ENCODE measurements around the gene MREG.

MREG gene

DNA sequence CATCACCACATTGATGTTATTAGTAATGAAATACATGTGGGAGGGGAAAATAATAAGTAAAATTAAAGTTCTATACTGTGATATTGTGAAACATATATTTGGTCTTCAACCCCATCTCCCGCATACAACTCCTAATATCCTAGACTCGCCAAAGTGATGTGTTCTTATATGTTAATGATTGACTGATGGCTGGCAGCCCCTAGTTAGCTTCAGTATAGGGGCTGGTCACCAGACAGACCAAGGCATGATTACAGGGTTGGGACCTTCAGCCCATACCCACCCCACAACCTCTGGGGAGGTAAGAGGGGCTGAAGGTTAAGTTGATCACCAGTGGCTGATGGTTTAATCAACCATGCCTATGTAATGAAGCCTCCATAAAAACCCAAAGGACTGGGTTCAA is 28.1 kb upstream of the MREG start:
- peaks cover 2% of the 10 kb centered on the region; the same call in 1 of the 2 replicates for H3K36me3 ChIP-seq (ENCODE audit: control insufficient read depth, insufficient read depth, low read length)
- no peak overlapping the region for H3K4me3 ChIP-seq (replicated peaks; ENCODE audit: low read depth, low read length)
- DNase-seq (ENCODE audit: extremely low read depth, insufficient read length) = no peak
- TF ChIP-seq, protein P1, sequence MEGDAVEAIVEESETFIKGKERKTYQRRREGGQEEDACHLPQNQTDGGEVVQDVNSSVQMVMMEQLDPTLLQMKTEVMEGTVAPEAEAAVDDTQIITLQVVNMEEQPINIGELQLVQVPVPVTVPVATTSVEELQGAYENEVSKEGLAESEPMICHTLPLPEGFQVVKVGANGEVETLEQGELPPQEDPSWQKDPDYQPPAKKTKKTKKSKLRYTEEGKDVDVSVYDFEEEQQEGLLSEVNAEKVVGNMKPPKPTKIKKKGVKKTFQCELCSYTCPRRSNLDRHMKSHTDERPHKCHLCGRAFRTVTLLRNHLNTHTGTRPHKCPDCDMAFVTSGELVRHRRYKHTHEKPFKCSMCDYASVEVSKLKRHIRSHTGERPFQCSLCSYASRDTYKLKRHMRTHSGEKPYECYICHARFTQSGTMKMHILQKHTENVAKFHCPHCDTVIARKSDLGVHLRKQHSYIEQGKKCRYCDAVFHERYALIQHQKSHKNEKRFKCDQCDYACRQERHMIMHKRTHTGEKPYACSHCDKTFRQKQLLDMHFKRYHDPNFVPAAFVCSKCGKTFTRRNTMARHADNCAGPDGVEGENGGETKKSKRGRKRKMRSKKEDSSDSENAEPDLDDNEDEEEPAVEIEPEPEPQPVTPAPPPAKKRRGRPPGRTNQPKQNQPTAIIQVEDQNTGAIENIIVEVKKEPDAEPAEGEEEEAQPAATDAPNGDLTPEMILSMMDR (IDR thresholded peaks at IDR 0.05; ENCODE audit: insufficient read depth, low read length, poor library complexity, severe bottlenecking) = no peak
- H3K27me3 ChIP-seq (replicated peaks; ENCODE audit: control insufficient read depth, insufficient read depth, low read length) = no peaks in the 10 kb centered on the region

DNA sequence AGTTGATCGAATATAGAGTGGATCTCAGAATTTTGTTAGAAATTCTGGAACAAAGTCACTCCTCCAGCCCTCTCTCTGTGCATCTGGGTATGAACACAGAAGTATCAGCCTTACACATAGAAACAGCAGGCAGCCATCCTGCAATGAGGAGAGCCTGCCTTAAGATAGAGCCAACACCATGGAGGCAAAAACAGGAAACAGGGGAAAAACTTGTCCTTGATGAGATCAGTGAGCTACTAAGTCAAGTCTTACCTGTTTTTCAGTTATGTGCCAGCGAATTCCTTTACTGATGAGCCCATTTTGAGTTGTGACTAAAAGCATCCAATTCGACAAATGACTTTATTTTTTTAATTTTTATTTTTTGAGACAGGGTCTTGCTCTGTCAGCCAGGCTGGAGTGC is 26.6 kb upstream of the MREG start:
- no peak overlapping the region for H3K4me3 ChIP-seq (replicated peaks; ENCODE audit: low read depth, low read length)
- peaks cover 5% of the 10 kb centered on the region; the same call in 1 of the 2 replicates for H3K36me3 ChIP-seq (ENCODE audit: control insufficient read depth, insufficient read depth, low read length)
- DNase-seq (ENCODE audit: extremely low read depth, insufficient read length) = no peak
- H3K27me3 ChIP-seq (replicated peaks; ENCODE audit: control insufficient read depth, insufficient read depth, low read length) = no peaks in the 10 kb centered on the region
- TF ChIP-seq, protein P1 (IDR thresholded peaks at IDR 0.05; ENCODE audit: insufficient read depth, low read length, poor library complexity, severe bottlenecking) = no peak

DNA sequence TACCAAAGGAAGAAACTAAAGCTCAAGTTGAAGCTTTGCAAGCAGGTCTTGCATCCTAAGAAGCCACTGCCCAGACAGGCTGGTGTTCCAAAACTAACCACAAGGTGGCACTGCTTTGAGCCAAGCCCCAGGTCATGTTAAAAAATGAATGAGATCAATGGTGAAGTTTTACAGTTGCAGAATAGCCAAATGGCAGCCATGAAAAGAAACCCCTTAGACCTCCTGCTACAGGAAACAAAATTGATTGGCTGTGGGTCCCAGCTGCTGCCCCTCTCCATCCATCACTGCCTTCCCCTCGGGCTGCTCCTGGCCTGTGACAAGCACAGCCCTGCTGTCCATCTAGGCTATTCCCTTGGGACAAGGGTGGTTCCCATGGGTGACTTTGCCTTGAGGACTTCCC is 20.7 kb upstream of the MREG start:
- peak; percentile 64 for DNase-seq (ENCODE audit: extremely low read depth, insufficient read length)
- Histone ChIP-seq H3K27me3 (replicated peaks; ENCODE audit: control insufficient read depth, insufficient read depth, low read length) (no peaks in the 10 kb centered on the region), H3K4me3 (replicated peaks; ENCODE audit: low read depth, low read length) (no peak overlapping the region), H3K36me3 (ENCODE audit: control insufficient read depth, insufficient read depth, low read length) (peaks cover 3% of the 10 kb centered on the region; the same call in 1 of the 2 replicates)
- TF ChIP-seq, protein P1 (IDR thresholded peaks at IDR 0.05; ENCODE audit: insufficient read depth, low read length, poor library complexity, severe bottlenecking) = peak; percentile 88

DNA sequence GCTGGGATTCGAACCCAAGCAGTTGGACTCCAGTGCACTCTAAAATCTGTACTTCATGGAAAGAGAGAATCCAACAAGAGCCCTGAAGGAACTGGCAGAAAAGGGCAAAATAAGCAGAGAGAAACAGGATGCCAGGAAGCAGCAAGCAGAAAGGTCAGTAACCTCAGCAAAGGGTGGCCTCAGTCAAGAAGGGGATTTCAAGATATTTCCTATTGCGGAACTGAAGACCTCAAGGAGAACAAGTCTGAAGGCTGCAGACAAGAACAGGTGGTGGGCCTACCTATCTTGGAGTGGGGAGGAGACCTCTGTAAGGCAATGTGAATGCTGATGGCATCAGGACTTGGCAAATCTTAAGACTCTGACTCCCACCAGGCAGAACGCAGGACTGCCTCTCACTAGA is 20.1 kb upstream of the MREG start:
- Histone ChIP-seq H3K27me3 (replicated peaks; ENCODE audit: control insufficient read depth, insufficient read depth, low read length) (no peaks in the 10 kb centered on the region), H3K36me3 (ENCODE audit: control insufficient read depth, insufficient read depth, low read length) (peaks cover 3% of the 10 kb centered on the region; the same call in 1 of the 2 replicates), H3K4me3 (replicated peaks; ENCODE audit: low read depth, low read length) (no peak overlapping the region)
- no peak for DNase-seq (ENCODE audit: extremely low read depth, insufficient read length)
- TF ChIP-seq, protein P1 (IDR thresholded peaks at IDR 0.05; ENCODE audit: insufficient read depth, low read length, poor library complexity, severe bottlenecking) = no peak

DNA sequence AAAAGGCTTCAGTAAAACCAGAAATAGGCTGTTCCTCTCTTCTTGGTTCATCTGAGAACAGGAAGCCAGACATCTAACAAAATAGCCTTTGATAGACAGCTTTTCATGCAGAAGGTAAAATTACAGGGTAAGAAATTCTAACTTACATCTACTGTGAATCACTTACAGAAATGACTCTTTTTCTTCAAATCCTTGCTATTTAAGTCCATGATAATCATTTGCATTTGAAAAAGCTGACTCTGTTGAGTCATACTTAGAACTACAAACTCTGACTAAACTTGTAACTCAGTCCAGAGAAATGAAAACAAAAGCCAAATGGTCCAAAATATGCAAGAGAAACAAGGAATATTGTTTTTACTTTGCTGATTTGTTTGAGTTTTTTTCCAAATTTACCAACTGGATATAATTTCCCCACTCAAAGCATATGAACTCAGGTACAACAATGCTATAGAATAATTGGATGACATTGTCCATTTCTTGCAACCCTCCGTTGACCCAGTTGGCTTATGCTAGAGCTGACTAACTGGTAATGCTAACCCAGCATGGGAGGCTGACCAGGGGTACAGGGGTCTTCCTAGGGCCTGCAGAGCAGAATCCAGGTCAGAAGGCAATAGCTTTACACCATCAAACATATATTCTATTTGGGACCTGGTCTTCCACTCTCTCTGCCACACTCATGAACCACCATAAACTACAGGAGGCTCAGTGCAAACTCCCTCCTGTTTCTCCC is 18.8 kb upstream of the MREG start:
- Histone ChIP-seq H3K4me3 (replicated peaks; ENCODE audit: low read depth, low read length) (peak overlapping the region; percentile 59), H3K36me3 (ENCODE audit: control insufficient read depth, insufficient read depth, low read length) (peaks cover 3% of the 10 kb centered on the region; the same call in 1 of the 2 replicates)

More for the DNA sequence above, 18.8 kb upstream of the MREG start:
- DNase-seq (ENCODE audit: extremely low read depth, insufficient read length) = peak; percentile 76
- no peaks in the 10 kb centered on the region for H3K27me3 ChIP-seq (replicated peaks; ENCODE audit: control insufficient read depth, insufficient read depth, low read length)
- TF ChIP-seq, protein P1 (IDR thresholded peaks at IDR 0.05; ENCODE audit: insufficient read depth, low read length, poor library complexity, severe bottlenecking) = no peak
